H7 (cell line): ENCODE data around the gene GSG1L. TPM values are rescaled to one million over a fixed set of nuclear protein-coding genes. Genes with fewer than 3 reads are reported as not detected.

ENCODE experiments used
- DNase-seq: peaks from one replicate; pipeline ENCODE4 v3.0.0; 2012
- H3K27me3 ChIP-seq: 2 replicates; pipeline ENCODE4 v1.6.0; 2011; ENCODE audit warnings: mild to moderate bottlenecking, low read length; ENCODE audit not compliant: control insufficient read depth, insufficient read depth
- H3K36me3 ChIP-seq: replicated peaks from 2 replicates; pipeline ENCODE4 v1.5.1; 2011; ENCODE audit warnings: low read length; ENCODE audit not compliant: control insufficient read depth, insufficient read depth
- H3K4me3 ChIP-seq: 2 replicates; pipeline ENCODE4 v1.5.1; 2011; ENCODE audit warnings: low read depth, mild to moderate bottlenecking, control low read depth, low read length, moderate library complexity; ENCODE audit not compliant: insufficient read depth
- total RNA-seq: library from RNA; depleted of rRNA; stranded (reverse); fragments of >200 nt; shearing (Covaris generic); gene quantifications from 2 replicates; pipeline ENCODE4 v1.2.3, GENCODE V29; 2014

Gene GSG1L
- total RNA-seq, 1 experiment from 2014 or later: not detected

GRCh38 chr16:28098959-28099945, 35.7 kb upstream of the GSG1L start:
- Histone ChIP-seq H3K36me3 (peaks cover 36% of the 10 kb centered on the region), H3K27me3 (no peaks in the 10 kb centered on the region), H3K4me3 (no peak overlapping the region)
- DNase-seq: peak; percentile 30

- H3K4me3 ChIP-seq: no peak overlapping the region
- DNase-seq: peak; percentile 32
- H3K36me3 ChIP-seq: peaks cover 28% of the 10 kb centered on the region
- H3K27me3 ChIP-seq: no peaks in the 10 kb centered on the region
Observed at GRCh38 chr16:28098171-28098958, 34.9 kb upstream of the GSG1L start.

- DNase-seq: peak; percentile 37
- peaks cover 26% of the 10 kb centered on the region for H3K36me3 ChIP-seq
- no peak overlapping the region for H3K4me3 ChIP-seq
- H3K27me3 ChIP-seq: no peaks in the 10 kb centered on the region
Observed at GRCh38 chr16:28096983-28097899, 33.7 kb upstream of the GSG1L start.

- H3K4me3 ChIP-seq: no peak overlapping the region
- peaks cover 4% of the 10 kb centered on the region for H3K36me3 ChIP-seq
- no peaks in the 10 kb centered on the region for H3K27me3 ChIP-seq
- peak; percentile 64 for DNase-seq
Observed at GRCh38 chr16:28093385-28093725, 29.8 kb upstream of the GSG1L start.

DNA sequence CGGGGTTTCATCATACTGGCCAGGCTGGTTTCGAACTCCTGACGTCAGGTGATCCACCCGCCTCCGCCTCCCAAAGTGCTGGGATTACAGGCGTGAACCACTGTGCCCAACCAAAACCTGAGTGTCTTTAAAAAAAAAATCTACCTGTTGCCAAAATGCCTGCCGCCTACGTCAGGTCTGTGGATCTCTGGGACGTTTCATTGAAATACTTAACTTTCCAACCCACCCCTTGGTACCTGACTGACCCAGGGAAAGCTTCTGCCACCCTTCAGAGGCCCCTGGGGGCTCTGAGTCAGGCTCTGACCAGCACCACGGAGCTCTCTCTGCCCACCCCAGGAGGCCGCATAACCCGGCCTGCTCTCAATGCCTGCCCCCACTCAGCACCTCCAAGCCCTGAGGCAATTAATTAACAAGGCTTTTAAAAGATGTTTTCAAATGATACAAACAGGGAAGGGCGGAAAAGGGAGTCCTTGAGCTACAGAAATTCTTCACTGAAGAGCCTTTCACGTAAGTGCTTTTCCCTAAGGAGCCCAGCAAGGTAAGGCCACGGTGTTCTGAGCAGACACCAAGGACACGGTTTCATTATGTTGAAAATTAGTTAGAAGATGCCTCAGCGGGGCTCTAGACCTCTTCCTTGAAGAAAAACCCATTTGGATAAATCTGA, 29.3 kb upstream of the GSG1L start:
- peaks cover 2% of the 10 kb centered on the region for H3K36me3 ChIP-seq
- no peaks in the 10 kb centered on the region for H3K27me3 ChIP-seq
- H3K4me3 ChIP-seq: no peak overlapping the region
- peak; percentile 80 for DNase-seq

- no peak overlapping the region for H3K4me3 ChIP-seq
- H3K27me3 ChIP-seq: no peaks in the 10 kb centered on the region
- no peak for DNase-seq
- H3K36me3 ChIP-seq: no peaks in the 10 kb centered on the region; the same call in 1 of the 2 replicates
Observed at GRCh38 chr16:28091656-28092055, 28.1 kb upstream of the GSG1L start.

DNA sequence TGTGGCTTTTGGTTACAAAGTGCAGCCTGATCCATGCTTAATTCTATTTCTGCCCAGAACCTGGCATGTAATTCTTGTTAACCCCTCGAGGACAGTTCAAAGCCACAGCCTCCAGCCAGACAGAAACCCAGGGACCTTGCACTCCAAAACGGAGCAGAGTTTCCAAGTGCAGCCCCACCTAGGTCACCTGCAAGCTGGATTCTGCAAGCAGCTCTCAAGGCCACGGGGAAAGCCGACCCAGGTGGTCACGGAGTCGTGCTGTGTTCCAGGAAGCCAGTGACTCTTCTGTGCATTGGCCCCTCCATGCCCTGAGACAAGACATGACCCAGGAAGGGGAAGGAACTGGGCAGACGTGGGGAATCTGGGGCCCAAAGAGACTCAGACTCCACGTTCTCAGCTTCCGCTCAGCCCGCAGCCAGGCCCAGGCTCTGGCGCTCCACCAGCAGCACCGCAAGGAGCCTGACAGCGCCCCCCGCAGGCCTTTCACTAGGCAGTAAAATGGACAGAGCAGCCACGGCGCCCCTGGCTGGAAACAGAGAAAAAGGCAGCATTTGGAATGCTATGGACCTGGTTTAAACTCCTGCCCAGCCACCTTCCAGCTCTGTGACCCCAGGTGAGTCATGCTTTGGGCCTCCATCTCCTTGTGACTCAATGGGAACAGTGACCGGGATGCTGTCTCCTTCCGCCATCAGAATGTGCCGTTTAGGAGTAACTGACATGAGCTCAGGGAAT, 27.3 kb upstream of the GSG1L start:
- peak; percentile 92 for DNase-seq
- Histone ChIP-seq H3K4me3 (no peak overlapping the region), H3K36me3 (no peaks in the 10 kb centered on the region), H3K27me3 (no peaks in the 10 kb centered on the region)

GRCh38 chr16:28089992-28090365, 26.5 kb upstream of the GSG1L start:
- Histone ChIP-seq H3K27me3 (no peaks in the 10 kb centered on the region), H3K36me3 (no peaks in the 10 kb centered on the region)
- no peak for DNase-seq

GRCh38 chr16:28089205-28089991, 25.9 kb upstream of the GSG1L start:
- no peak overlapping the region for H3K4me3 ChIP-seq
- H3K36me3 ChIP-seq: no peaks in the 10 kb centered on the region
- no peak for DNase-seq
- no peaks in the 10 kb centered on the region for H3K27me3 ChIP-seq

More at GRCh38 chr16:28089992-28090365, 26.5 kb upstream of the GSG1L start:
- H3K4me3 ChIP-seq: no peak overlapping the region

- peak; percentile 67 for DNase-seq
- no peak overlapping the region for H3K4me3 ChIP-seq
- no peaks in the 10 kb centered on the region for H3K36me3 ChIP-seq
- no peaks in the 10 kb centered on the region for H3K27me3 ChIP-seq
Observed at GRCh38 chr16:28087675-28088300, 24.3 kb upstream of the GSG1L start.

- Histone ChIP-seq H3K36me3 (no peaks in the 10 kb centered on the region), H3K4me3 (no peak overlapping the region), H3K27me3 (no peaks in the 10 kb centered on the region)
- no peak for DNase-seq
Observed at GRCh38 chr16:28087140-28087660, 23.7 kb upstream of the GSG1L start.
